ENCODE data around the gene TSPAN4. TPM values are rescaled to one million over a fixed set of nuclear protein-coding genes. Genes with fewer than 3 reads are reported as not detected.
A peak's percentile ranks its signal among the peaks of the same experiment; 100 is the strongest.

The TSPAN4 gene
- total RNA-seq, 2 experiments from 2014 or later = 5.2 to 6.0 TPM

- Mint-ChIP-seq H3K4me1 (peaks cover 40% of the 10 kb centered on the region), H3K27ac (no peak overlapping the region), H3K36me3 (ENCODE audit: low read depth) (no peaks in the 10 kb centered on the region), H3K27me3 (peaks cover 34% of the 10 kb centered on the region), H3K9me3 (ENCODE audit: low read depth) (no peaks in the 10 kb centered on the region), H3K4me3 (no peak overlapping the region)
- ChIA-PET POLR2A (interaction anchor here (0.7 to 3.6 kb wide), 2 partner anchors 12 to 243 kb away, joined by 3 to 17 read pairs; partner anchors contain the start of gene PNPLA2), CTCF (interaction anchor here (1.6 kb wide), 1 partner anchor 10 kb away, joined by 5 read pairs; no protein-coding TSS in a partner anchor)
- no peak for DNase-seq
- ATAC-seq = no peak
- intact Hi-C loops (cut with DNase I, micrococcal nuclease) = loop anchor here in 1 of 2 experiments (5.0 kb wide), 1 partner anchor 431 kb away; no protein-coding TSS in a partner anchor
Observed at GRCh38 chr11:831118-831864, 11.4 kb upstream of the TSPAN4 start.

- no peaks in the 10 kb centered on the region for H3K9me3 Mint-ChIP-seq (ENCODE audit: low read depth)
Observed at GRCh38 chr11:831961-832528, 10.6 kb upstream of the TSPAN4 start.

GRCh38 chr11:832529-833113, 10.0 kb upstream of the TSPAN4 start, which contains the start of gene CD151:
Gene CD151 (plus strand): TSS chr11:832952. CDS start chr11:836070, 3,118 bp downstream.
- H3K4me1 Mint-ChIP-seq = peaks cover 33% of the 10 kb centered on the region
- DNase-seq (peak; percentile 75), ATAC-seq (peak; percentile 55)
- peak within 1 kb of the TSS; percentile 31 for H3K27ac Mint-ChIP-seq
- peak within 1 kb of the TSS; percentile 69 for H3K4me3 Mint-ChIP-seq
- ChIA-PET CTCF (interaction anchor here (1.9 kb wide), 1 partner anchor 16 kb away, joined by 8 read pairs; no protein-coding TSS in a partner anchor), POLR2A (interaction anchor here (3.6 kb wide), 1 partner anchor 13 kb away, joined by 17 read pairs; the partner anchor contains the start of gene PNPLA2)
- H3K36me3 Mint-ChIP-seq (ENCODE audit: low read depth) = no peaks in the 10 kb centered on the region
- intact Hi-C loops (cut with DNase I, micrococcal nuclease) = loop anchor here in 1 of 2 experiments (1.0 to 5.0 kb wide), 2 partner anchors 10 to 430 kb away; partner anchors contain the start of genes POLR2L and TSPAN4
- peaks cover 30% of the 10 kb centered on the region for H3K27me3 Mint-ChIP-seq
- H3K9me3 Mint-ChIP-seq (ENCODE audit: low read depth) = no peaks in the 10 kb centered on the region

More at GRCh38 chr11:831961-832528, 10.6 kb upstream of the TSPAN4 start:
- H3K27ac Mint-ChIP-seq = no peak overlapping the region
- DNase-seq (no peak), ATAC-seq (no peak)
- ChIA-PET CTCF (interaction anchor here (1.9 kb wide), 1 partner anchor 16 kb away, joined by 8 read pairs; no protein-coding TSS in a partner anchor), POLR2A (interaction anchor here (0.7 to 3.6 kb wide), 2 partner anchors 13 to 244 kb away, joined by 3 to 17 read pairs; partner anchors contain the start of gene PNPLA2)
- H3K4me1 Mint-ChIP-seq = peaks cover 36% of the 10 kb centered on the region
- no peaks in the 10 kb centered on the region for H3K36me3 Mint-ChIP-seq (ENCODE audit: low read depth)
- H3K27me3 Mint-ChIP-seq = peaks cover 32% of the 10 kb centered on the region
- intact Hi-C loops (cut with DNase I, micrococcal nuclease) = loop anchor here in 1 of 2 experiments (5.0 kb wide), 1 partner anchor 430 kb away; no protein-coding TSS in a partner anchor
- H3K4me3 Mint-ChIP-seq = no peak overlapping the region

GRCh38 chr11:833114-833791, 9.4 kb upstream of the TSPAN4 start:
- Mint-ChIP-seq H3K36me3 (ENCODE audit: low read depth) (no peaks in the 10 kb centered on the region), H3K4me3 (peak overlapping the region; percentile 69), H3K27ac (no peak overlapping the region), H3K9me3 (ENCODE audit: low read depth) (no peaks in the 10 kb centered on the region), H3K4me1 (peaks cover 27% of the 10 kb centered on the region), H3K27me3 (peaks cover 24% of the 10 kb centered on the region)
- intact Hi-C loops (cut with DNase I, micrococcal nuclease) = loop anchor here in 1 of 2 experiments (1.0 to 5.0 kb wide), 2 partner anchors 9 to 429 kb away; partner anchors contain the start of genes POLR2L and TSPAN4
- ChIA-PET POLR2A (interaction anchor here (1.1 to 3.6 kb wide), 2 partner anchors 9 to 14 kb away, joined by 3 to 17 read pairs; partner anchors contain the start of genes PNPLA2 and POLR2L), CTCF (interaction anchor here (0.6 to 1.9 kb wide), 2 partner anchors 15 to 129 kb away, joined by 3 to 8 read pairs; no protein-coding TSS in a partner anchor)
- ATAC-seq = peak; percentile 37
- peak; percentile 64 for DNase-seq

- no peak for ATAC-seq
- Mint-ChIP-seq H3K4me3 (peak overlapping the region; percentile 69), H3K4me1 (peaks cover 27% of the 10 kb centered on the region), H3K27ac (peak overlapping the region; percentile 31), H3K36me3 (ENCODE audit: low read depth) (no peaks in the 10 kb centered on the region), H3K9me3 (ENCODE audit: low read depth) (no peaks in the 10 kb centered on the region), H3K27me3 (peaks cover 20% of the 10 kb centered on the region)
- intact Hi-C loops (cut with DNase I, micrococcal nuclease) = loop anchor here in 1 of 2 experiments (1.0 to 5.0 kb wide), 2 partner anchors 8 to 428 kb away; partner anchors contain the start of genes POLR2L and TSPAN4
- ChIA-PET CTCF (interaction anchor here (0.6 to 1.9 kb wide), 2 partner anchors 14 to 129 kb away, joined by 3 to 8 read pairs; no protein-coding TSS in a partner anchor), POLR2A (interaction anchor here (1.1 to 3.6 kb wide), 3 partner anchors 8 to 14 kb away, joined by 3 to 17 read pairs (median 7); partner anchors contain the start of genes PNPLA2 and POLR2L)
- DNase-seq = no peak
Observed at GRCh38 chr11:833849-834311, 8.8 kb upstream of the TSPAN4 start.

GRCh38 chr11:834371-835316, 8.0 kb upstream of the TSPAN4 start:
- CTCF ChIA-PET = no interaction called here
- Mint-ChIP-seq H3K27me3 (peaks cover 13% of the 10 kb centered on the region), H3K4me3 (peak overlapping the region; percentile 69), H3K4me1 (peaks cover 20% of the 10 kb centered on the region), H3K36me3 (ENCODE audit: low read depth) (no peaks in the 10 kb centered on the region), H3K9me3 (ENCODE audit: low read depth) (no peaks in the 10 kb centered on the region), H3K27ac (no peak overlapping the region)
- intact Hi-C loops (cut with DNase I, micrococcal nuclease) = loop anchor here in 1 of 2 experiments (5.0 kb wide), 1 partner anchor 428 kb away; no protein-coding TSS in a partner anchor
- ATAC-seq (no peak), DNase-seq (peak; percentile 46)
- POLR2A ChIA-PET = interaction anchor here (1.1 to 1.4 kb wide), 2 partner anchors 7 to 15 kb away, joined by 3 to 7 read pairs; partner anchors contain the start of genes PNPLA2 and POLR2L

- ATAC-seq (no peak), DNase-seq (no peak)
- Mint-ChIP-seq H3K36me3 (ENCODE audit: low read depth) (peaks cover 7% of the 10 kb centered on the region), H3K9me3 (ENCODE audit: low read depth) (no peaks in the 10 kb centered on the region), H3K4me1 (peaks cover 29% of the 10 kb centered on the region), H3K27ac (no peak overlapping the region), H3K27me3 (peaks cover 7% of the 10 kb centered on the region), H3K4me3 (no peak overlapping the region)
- ChIA-PET CTCF (no interaction called here), POLR2A (no interaction called here)
- intact Hi-C loops (cut with DNase I, micrococcal nuclease) = no loop called here
Observed at GRCh38 chr11:836274-836673, 6.4 kb upstream of the TSPAN4 start.

GRCh38 chr11:836700-837099, 6.0 kb upstream of the TSPAN4 start:
- Mint-ChIP-seq H3K27ac (no peak overlapping the region), H3K27me3 (peaks cover 3% of the 10 kb centered on the region), H3K36me3 (ENCODE audit: low read depth) (peaks cover 7% of the 10 kb centered on the region), H3K9me3 (ENCODE audit: low read depth) (no peaks in the 10 kb centered on the region), H3K4me3 (no peak overlapping the region), H3K4me1 (peaks cover 29% of the 10 kb centered on the region)
- CTCF ChIA-PET = interaction anchor here (1.4 kb wide), 1 partner anchor 12 kb away, joined by 3 read pairs; no protein-coding TSS in a partner anchor
- intact Hi-C loops (cut with DNase I, micrococcal nuclease) = no loop called here
- no peak for DNase-seq
- no peak for ATAC-seq
- POLR2A ChIA-PET = no interaction called here

- Mint-ChIP-seq H3K27me3 (no peaks in the 10 kb centered on the region), H3K36me3 (ENCODE audit: low read depth) (peaks cover 7% of the 10 kb centered on the region), H3K4me1 (peaks cover 25% of the 10 kb centered on the region), H3K9me3 (ENCODE audit: low read depth) (no peaks in the 10 kb centered on the region), H3K4me3 (no peak overlapping the region), H3K27ac (no peak overlapping the region)
- POLR2A ChIA-PET = no interaction called here
- DNase-seq (no peak), ATAC-seq (no peak)
- intact Hi-C loops (cut with DNase I, micrococcal nuclease) = no loop called here
- CTCF ChIA-PET = interaction anchor here (1.4 kb wide), 1 partner anchor 11 kb away, joined by 3 read pairs; no protein-coding TSS in a partner anchor
Observed at GRCh38 chr11:837189-837989, 5.3 kb upstream of the TSPAN4 start.
